Measurements from ENCODE around the gene LIN37.

Gene LIN37

DNA sequence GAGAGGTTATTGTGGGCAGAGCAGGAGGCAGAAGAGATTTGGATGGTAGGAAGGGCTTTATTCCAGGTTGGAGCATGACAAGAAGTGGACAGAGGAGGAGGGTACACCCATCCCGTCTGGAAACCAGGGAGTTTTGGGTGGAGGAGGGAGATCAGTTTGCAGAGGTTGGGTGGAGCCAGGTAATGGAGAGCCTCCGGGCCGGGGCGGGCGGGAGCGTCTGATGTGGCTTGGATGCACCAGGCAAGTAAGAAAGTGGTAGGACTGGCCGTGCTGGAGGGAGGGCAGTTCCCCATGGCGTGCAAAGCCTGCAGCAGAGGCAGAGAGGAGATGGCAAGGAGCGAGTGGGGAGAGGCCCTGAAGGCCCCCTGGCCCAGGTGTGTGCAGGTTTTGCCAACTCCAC is 17.0 kb upstream of the LIN37 start:
- TF ChIP-seq POLR2AphosphoS5 (IDR thresholded peaks at IDR 0.05; ENCODE audit: low read depth, low read length), result no peak
- TF ChIP-seq SIN3A (IDR thresholded peaks at IDR 0.05; ENCODE audit: borderline replicate concordance, insufficient read depth, low read length), result no peak
- no peak for TF ChIP-seq TAF1 (IDR thresholded peaks at IDR 0.05; ENCODE audit: borderline replicate concordance, insufficient read depth, low read length)
- no peak for TF ChIP-seq FOXP2 (optimal IDR thresholded peaks at IDR 0.05; ENCODE audit: borderline replicate concordance, extremely low read depth, extremely low read length, insufficient read depth)
- TF ChIP-seq, protein P1, sequence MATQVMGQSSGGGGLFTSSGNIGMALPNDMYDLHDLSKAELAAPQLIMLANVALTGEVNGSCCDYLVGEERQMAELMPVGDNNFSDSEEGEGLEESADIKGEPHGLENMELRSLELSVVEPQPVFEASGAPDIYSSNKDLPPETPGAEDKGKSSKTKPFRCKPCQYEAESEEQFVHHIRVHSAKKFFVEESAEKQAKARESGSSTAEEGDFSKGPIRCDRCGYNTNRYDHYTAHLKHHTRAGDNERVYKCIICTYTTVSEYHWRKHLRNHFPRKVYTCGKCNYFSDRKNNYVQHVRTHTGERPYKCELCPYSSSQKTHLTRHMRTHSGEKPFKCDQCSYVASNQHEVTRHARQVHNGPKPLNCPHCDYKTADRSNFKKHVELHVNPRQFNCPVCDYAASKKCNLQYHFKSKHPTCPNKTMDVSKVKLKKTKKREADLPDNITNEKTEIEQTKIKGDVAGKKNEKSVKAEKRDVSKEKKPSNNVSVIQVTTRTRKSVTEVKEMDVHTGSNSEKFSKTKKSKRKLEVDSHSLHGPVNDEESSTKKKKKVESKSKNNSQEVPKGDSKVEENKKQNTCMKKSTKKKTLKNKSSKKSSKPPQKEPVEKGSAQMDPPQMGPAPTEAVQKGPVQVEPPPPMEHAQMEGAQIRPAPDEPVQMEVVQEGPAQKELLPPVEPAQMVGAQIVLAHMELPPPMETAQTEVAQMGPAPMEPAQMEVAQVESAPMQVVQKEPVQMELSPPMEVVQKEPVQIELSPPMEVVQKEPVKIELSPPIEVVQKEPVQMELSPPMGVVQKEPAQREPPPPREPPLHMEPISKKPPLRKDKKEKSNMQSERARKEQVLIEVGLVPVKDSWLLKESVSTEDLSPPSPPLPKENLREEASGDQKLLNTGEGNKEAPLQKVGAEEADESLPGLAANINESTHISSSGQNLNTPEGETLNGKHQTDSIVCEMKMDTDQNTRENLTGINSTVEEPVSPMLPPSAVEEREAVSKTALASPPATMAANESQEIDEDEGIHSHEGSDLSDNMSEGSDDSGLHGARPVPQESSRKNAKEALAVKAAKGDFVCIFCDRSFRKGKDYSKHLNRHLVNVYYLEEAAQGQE (IDR thresholded peaks at IDR 0.05; ENCODE audit: insufficient read depth in 1 of 2, low read depth in 2 of 2, low read length in 2 of 2), result no peak

DNA sequence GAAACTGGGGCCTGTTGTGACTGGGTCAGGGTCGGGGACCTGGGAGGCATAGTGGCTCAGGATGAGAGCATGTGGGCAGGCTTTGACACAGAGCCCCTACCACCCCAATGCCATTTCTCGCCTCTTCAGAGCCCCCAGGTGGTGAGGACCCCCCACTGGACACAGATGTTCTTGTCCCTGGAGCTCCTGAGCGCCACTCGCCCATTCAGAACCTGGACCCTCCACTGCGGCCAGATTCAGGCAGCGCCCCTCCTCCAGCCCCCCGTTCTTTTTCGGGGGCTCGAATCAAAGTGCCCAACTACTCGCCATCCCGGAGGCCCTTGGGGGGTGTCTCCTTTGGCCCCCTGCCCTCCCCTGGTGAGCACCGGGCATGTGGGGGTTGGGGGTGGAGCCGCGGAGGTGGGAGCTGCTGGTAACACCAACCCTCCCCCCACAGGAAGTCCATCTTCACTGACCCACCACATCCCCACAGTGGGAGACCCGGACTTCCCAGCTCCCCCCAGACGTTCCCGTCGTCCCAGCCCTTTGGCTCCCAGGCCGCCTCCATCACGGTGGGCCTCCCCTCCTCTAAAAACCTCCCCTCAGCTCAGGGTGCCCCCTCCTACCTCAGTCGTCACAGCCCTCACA is 16.5 kb upstream of the LIN37 start:
- TF ChIP-seq SIN3A (IDR thresholded peaks at IDR 0.05; ENCODE audit: borderline replicate concordance, insufficient read depth, low read length) (no peak), POLR2AphosphoS5 (IDR thresholded peaks at IDR 0.05; ENCODE audit: low read depth, low read length) (no peak), TAF1 (IDR thresholded peaks at IDR 0.05; ENCODE audit: borderline replicate concordance, insufficient read depth, low read length) (no peak), FOXP2 (optimal IDR thresholded peaks at IDR 0.05; ENCODE audit: borderline replicate concordance, extremely low read depth, extremely low read length, insufficient read depth) (no peak)
- TF ChIP-seq, protein P1 (IDR thresholded peaks at IDR 0.05; ENCODE audit: insufficient read depth in 1 of 2, low read depth in 2 of 2, low read length in 2 of 2), result no peak

DNA sequence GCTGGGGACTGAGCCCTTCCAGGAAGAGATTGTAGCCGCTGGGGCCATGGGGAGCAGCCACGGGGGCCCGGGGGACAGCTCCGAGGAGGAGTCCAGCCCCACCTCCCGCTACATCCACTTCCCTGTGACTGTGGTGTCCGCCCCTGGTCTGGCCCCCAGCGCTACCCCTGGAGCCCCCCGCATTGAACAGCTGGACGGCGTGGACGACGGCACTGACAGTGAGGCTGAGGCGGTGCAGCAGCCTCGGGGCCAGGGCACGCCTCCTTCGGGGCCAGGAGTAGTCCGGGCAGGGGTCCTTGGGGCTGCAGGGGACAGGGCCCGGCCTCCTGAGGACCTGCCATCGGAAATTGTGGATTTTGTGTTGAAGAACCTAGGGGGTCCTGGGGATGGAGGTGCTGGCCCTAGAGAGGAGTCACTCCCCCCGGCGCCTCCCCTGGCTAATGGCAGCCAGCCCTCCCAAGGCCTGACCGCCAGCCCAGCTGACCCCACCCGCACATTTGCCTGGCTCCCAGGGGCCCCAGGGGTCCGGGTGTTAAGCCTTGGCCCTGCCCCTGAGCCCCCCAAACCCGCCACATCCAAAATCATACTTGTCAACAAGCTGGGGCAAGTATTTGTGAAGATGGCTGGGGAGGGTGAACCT is 15.7 kb upstream of the LIN37 start:
- TF ChIP-seq TAF1 (IDR thresholded peaks at IDR 0.05; ENCODE audit: borderline replicate concordance, insufficient read depth, low read length), result no peak
- no peak for TF ChIP-seq FOXP2 (optimal IDR thresholded peaks at IDR 0.05; ENCODE audit: borderline replicate concordance, extremely low read depth, extremely low read length, insufficient read depth)
- TF ChIP-seq, protein P1 (IDR thresholded peaks at IDR 0.05; ENCODE audit: insufficient read depth in 1 of 2, low read depth in 2 of 2, low read length in 2 of 2), result no peak
- TF ChIP-seq SIN3A (IDR thresholded peaks at IDR 0.05; ENCODE audit: borderline replicate concordance, insufficient read depth, low read length), result no peak
- no peak for TF ChIP-seq POLR2AphosphoS5 (IDR thresholded peaks at IDR 0.05; ENCODE audit: low read depth, low read length)

DNA sequence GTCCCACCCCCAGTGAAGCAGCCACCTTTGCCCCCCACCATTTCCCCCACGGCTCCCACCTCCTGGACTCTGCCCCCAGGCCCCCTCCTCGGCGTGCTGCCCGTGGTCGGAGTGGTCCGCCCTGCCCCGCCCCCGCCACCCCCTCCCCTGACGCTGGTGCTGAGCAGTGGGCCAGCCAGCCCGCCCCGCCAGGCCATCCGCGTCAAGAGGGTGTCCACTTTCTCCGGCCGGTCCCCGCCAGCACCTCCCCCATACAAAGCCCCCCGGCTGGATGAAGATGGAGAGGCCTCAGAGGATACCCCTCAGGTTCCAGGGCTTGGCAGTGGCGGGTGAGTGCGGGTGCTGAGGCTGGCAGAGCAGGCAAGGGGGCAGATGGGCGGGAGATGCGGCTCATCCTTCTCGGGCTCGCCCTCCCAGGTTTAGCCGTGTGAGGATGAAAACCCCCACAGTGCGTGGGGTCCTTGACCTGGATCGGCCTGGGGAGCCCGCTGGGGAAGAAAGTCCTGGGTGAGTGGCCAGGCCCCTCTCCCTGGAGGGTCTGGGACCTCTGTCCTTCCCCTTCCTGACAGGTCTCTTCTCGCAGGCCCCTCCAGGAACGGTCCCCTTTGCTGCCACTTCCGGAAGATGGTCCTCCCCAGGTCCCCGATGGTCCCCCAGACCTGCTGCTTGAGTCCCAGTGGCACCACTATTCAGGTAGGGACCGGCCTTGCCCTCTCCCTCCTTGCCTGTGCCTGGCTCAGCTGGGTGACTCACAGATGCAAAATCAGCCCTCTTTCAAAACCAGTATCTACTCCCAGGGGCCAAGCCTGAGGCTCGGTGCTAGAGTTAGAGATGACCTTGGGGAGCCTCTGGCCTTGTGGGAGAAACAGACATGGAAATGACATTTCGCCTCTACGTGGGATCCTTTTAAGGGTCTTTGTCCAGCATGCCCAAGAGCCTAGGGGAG is 14.9 kb upstream of the LIN37 start:
- TF ChIP-seq POLR2AphosphoS5 (IDR thresholded peaks at IDR 0.05; ENCODE audit: low read depth, low read length), result peak; percentile 24; the same call in 1 of the 2 replicates
- TF ChIP-seq TAF1 (IDR thresholded peaks at IDR 0.05; ENCODE audit: borderline replicate concordance, insufficient read depth, low read length), result no peak

DNA sequence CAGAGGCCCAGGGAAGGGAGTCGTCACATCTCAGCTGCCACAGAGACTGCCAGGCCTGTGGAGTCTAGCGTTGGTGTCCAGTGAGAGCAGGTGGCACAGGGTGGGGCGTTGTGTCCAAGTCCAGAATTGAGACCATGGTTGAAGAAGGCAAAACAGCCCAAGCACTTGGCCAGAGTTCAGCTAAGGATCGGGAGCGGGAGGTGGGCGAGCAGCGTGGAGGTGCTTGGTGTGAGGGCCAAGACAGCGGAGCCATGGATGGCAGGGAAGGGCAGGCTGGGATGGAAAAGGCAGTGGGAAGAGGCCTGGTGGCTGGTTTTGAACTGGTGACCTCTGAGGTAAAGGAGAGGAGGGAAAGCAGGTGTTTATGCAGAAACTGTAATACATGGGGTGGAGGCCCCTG is 14.1 kb upstream of the LIN37 start:
- TF ChIP-seq FOXP2 (optimal IDR thresholded peaks at IDR 0.05; ENCODE audit: borderline replicate concordance, extremely low read depth, extremely low read length, insufficient read depth), result no peak
- TF ChIP-seq TAF1 (IDR thresholded peaks at IDR 0.05; ENCODE audit: borderline replicate concordance, insufficient read depth, low read length), result no peak
